DND-41 (cell line): ENCODE results near the gene MYH11.

Experiments used
- EZH2 ChIP-seq: IDR thresholded peaks from 3 replicates; pipeline ENCODE4 v1.6.1; 2012; ENCODE audit warnings: borderline replicate concordance, low read depth, mild to moderate bottlenecking, moderate library complexity, low read length, inconsistent platforms; ENCODE audit not compliant: severe bottlenecking
- TF ChIP-seq, protein P1 (sequence below): IDR thresholded peaks from 2 replicates; pipeline ENCODE4 v1.5.1; 2012; ENCODE audit warnings: borderline replicate concordance, low read length, moderate library complexity, mild to moderate bottlenecking; ENCODE audit not compliant: poor library complexity, severe bottlenecking; ENCODE audit errors: extremely low read depth

DNA sequence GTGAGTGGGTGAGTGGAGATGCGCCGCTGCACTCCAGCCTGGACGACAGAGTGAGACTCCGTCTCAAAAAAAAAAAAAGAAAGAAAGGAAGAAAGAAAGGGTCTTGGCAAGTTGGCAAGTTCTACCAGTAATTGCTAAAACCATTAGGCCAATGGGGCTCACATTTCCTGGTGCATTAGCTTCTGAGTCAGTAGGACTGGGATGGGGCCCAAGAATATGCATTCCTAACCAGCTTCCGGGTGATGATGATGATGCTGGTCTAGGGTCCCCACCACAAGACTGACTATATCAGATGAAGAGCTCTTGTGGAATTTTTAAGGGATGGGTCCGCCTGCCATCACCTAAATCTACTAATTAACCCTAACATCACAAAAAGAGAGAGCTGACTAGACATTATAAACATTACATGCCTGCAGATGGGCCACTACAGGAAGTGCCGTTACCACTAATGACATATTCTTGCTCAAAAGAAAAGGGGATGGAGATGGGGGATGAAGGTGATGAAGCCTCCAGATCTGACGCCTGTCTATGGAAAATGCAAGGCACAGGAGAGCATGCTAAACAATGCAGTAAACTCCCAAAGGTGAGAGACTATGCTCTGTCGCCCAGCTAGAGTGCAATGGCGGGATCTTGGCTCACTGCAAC lies 13.1 kb downstream of the MYH11 start:
- TF ChIP-seq, protein P1, sequence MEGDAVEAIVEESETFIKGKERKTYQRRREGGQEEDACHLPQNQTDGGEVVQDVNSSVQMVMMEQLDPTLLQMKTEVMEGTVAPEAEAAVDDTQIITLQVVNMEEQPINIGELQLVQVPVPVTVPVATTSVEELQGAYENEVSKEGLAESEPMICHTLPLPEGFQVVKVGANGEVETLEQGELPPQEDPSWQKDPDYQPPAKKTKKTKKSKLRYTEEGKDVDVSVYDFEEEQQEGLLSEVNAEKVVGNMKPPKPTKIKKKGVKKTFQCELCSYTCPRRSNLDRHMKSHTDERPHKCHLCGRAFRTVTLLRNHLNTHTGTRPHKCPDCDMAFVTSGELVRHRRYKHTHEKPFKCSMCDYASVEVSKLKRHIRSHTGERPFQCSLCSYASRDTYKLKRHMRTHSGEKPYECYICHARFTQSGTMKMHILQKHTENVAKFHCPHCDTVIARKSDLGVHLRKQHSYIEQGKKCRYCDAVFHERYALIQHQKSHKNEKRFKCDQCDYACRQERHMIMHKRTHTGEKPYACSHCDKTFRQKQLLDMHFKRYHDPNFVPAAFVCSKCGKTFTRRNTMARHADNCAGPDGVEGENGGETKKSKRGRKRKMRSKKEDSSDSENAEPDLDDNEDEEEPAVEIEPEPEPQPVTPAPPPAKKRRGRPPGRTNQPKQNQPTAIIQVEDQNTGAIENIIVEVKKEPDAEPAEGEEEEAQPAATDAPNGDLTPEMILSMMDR, result no peak
- TF ChIP-seq EZH2, result no peak
